Stimulated activated CD4-positive, alpha-beta T cell treated with anti-CD3 and anti-CD28 coated beads, Interleukin-2, amount 100 ng/mL, for 4 hours (primary cell): ENCODE data around the gene TMEM82.

ENCODE experiments used
- DNase-seq: peaks from one replicate; pipeline ENCODE4 v3.0.0-alpha.2; 2020; ENCODE audit warnings: low read depth

Gene TMEM82

GRCh38 chr1:15736038-15736891, 6.0 kb upstream of the TMEM82 start, which contains the start of gene SLC25A34:
TSS of gene SLC25A34 (plus strand) at chr1:15736258. CDS start at chr1:15736486, 228 bp downstream.
- DNase-seq: no peak

- no peak for DNase-seq
These were observed 5.4 kb upstream of the TMEM82 start for GRCh38 chr1:15736892-15737261.

GRCh38 chr1:15737324-15738319, 4.7 kb upstream of the TMEM82 start:
- DNase-seq: no peak

GRCh38 chr1:15738416-15739113, 3.7 kb upstream of the TMEM82 start:
- DNase-seq: no peak

GRCh38 chr1:15739259-15739658, 3.0 kb upstream of the TMEM82 start:
- DNase-seq: no peak

GRCh38 chr1:15739745-15740144, 2.6 kb upstream of the TMEM82 start:
- no peak for DNase-seq

GRCh38 chr1:15740924-15741850, 1.1 kb upstream of the TMEM82 start:
- DNase-seq: peak; percentile 47

- no peak for DNase-seq
These were observed 1.9 kb downstream of the TMEM82 start for GRCh38 chr1:15744122-15744679.

- no peak for DNase-seq
These were observed 5.1 kb downstream of the TMEM82 start for GRCh38 chr1:15747378-15747777.

- DNase-seq: no peak
These were observed 6.0 kb downstream of the TMEM82 start for GRCh38 chr1:15748264-15748663.

- no peak for DNase-seq
These were observed 6.5 kb downstream of the TMEM82 start for GRCh38 chr1:15748690-15749398.

GRCh38 chr1:15749399-15750291, 7.3 kb downstream of the TMEM82 start:
- no peak for DNase-seq

- DNase-seq: no peak
These were observed 8.6 kb downstream of the TMEM82 start for GRCh38 chr1:15750924-15751323.

GRCh38 chr1:15751717-15752116, 9.4 kb downstream of the TMEM82 start:
- DNase-seq: no peak

GRCh38 chr1:15753776-15754175, 11.5 kb downstream of the TMEM82 start:
- DNase-seq: no peak

- DNase-seq: no peak
These were observed 12.8 kb downstream of the TMEM82 start for GRCh38 chr1:15755021-15755645.

- DNase-seq: no peak
These were observed 13.3 kb downstream of the TMEM82 start for GRCh38 chr1:15755646-15756040.
